ENCODE data around the gene ZFR. TPM values are rescaled to one million over a fixed set of nuclear protein-coding genes. Genes with fewer than 3 reads are reported as not detected.

ZFR gene
- total and polyA plus RNA-seq, 4 donors = 17.5 to 44.5 (median 30.8) TPM

DNA sequence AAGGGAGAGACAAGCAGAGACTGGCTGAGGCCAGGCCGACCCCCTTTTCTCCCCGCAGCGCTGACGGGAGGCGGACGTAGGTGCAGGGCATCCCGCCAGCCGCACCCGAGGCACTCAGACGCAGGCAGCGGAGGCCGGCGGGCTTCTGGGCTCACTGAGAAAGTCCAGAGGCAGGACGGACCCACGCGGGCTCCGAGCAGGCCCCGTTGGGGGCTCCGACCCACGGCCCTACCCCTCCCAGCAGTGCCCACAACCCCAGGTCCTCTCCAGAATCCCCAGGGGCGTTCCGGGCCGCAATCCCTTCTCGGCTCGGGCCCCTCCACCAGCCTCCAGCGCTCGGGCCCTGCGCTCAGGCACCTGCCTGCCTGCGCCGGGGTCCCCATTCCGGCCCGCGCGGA, 132.3 kb downstream of the ZFR start:
- H3K27me3 ChIP-seq (ENCODE audit: control insufficient read depth in 4 of 4, insufficient read depth in 4 of 4, low read length in 3 of 4) = no peaks in the 10 kb centered on the region
- peaks cover 1 to 28% (median 19%) of the 10 kb centered on the region in 4 donors for H3K4me1 ChIP-seq (ENCODE audit: control insufficient read depth in 4 of 4, insufficient read depth in 4 of 4, low read length in 3 of 4)
- H3K9me3 ChIP-seq (ENCODE audit: control insufficient read depth in 4 of 4, low read length in 3 of 4) = no peaks in the 10 kb centered on the region
- WGBS = 1% methylated on average over 34 of the region's 34 CpGs
- peak overlapping the region; percentile 75 to 89 for H3K9ac ChIP-seq (ENCODE audit: low read depth in 1 of 2, low read length in 2 of 2)
- H3K4me3 ChIP-seq (ENCODE audit: low read depth in 1 of 3, low read length in 3 of 3) = peak overlapping the region; percentile 66 to 95 (median 76)
- peak overlapping the region; percentile 87 to 93 for H3K27ac ChIP-seq (ENCODE audit: low read depth in 1 of 2, low read length in 2 of 2)
- TF ChIP-seq HNF4G (IDR thresholded peaks at IDR 0.05) (no peak), TAF1 (conservative IDR thresholded peaks at IDR 0.05) (peak; percentile 22)
- TF ChIP-seq, protein P1, sequence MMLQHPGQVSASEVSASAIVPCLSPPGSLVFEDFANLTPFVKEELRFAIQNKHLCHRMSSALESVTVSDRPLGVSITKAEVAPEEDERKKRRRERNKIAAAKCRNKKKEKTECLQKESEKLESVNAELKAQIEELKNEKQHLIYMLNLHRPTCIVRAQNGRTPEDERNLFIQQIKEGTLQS (IDR thresholded peaks at IDR 0.05) = no peak
- DNase-seq (ENCODE audit: low spot score) = peak; percentile 79
- H3K36me3 ChIP-seq (ENCODE audit: control insufficient read depth in 4 of 4, insufficient read depth in 3 of 4, low read depth in 1 of 4, low read length in 3 of 4) = no peaks in the 10 kb centered on the region

DNA sequence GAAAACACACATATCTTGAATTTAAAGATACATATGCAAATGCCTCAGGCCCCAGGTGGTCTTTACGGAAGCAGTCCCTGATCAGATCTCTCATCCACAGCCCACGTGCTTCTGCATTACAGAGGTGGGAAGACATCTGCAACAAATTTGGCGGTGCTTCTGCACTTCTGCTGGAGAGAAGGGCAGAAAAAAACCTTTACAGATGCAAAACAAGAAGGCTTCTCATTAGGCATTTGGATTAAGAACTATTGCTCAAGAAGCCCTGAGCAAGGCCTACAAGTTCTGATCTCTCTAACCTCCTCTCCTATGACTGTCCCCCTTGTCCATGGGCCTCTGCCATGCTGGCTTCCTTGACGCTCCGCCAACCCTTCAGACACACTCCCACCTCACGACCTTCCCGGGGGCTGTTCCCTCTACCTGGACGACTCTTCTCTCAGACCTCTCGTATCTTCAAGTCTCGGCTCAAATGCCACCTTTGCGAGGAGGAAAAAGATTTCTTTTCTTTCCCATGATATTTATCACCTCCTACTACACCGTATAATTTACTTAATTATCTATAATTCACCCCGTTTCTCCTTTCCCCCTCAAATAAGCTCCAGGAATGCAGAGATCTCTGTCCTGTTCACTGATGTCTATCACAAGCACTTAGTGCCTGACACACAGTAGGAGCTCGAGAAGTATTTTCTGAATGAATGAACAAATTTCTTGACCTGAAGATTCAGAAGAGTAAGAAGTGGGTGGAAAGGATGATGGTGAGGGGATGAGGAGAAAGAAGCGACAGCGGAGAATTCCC, 132.9 kb downstream of the ZFR start:
- peak overlapping the region; percentile 75 to 89 for H3K9ac ChIP-seq (ENCODE audit: low read depth in 1 of 2, low read length in 2 of 2)
- H3K9me3 ChIP-seq (ENCODE audit: control insufficient read depth in 4 of 4, low read length in 3 of 4) = no peaks in the 10 kb centered on the region
- WGBS = 46% methylated on average over 16 of the region's 16 CpGs
- H3K27me3 ChIP-seq (ENCODE audit: control insufficient read depth in 4 of 4, insufficient read depth in 4 of 4, low read length in 3 of 4) = no peaks in the 10 kb centered on the region
- no peaks in the 10 kb centered on the region for H3K36me3 ChIP-seq (ENCODE audit: control insufficient read depth in 4 of 4, insufficient read depth in 3 of 4, low read depth in 1 of 4, low read length in 3 of 4)
- H3K4me3 ChIP-seq (ENCODE audit: low read depth in 1 of 3, low read length in 3 of 3) = peak overlapping the region; percentile 66 to 95 (median 76)
- TF ChIP-seq JUND (IDR thresholded peaks at IDR 0.05) (no peak), SP1 (IDR thresholded peaks at IDR 0.05) (no peak), RXRA (IDR thresholded peaks at IDR 0.05) (no peak), GABPA (IDR thresholded peaks at IDR 0.05 in 1 of 2, conservative IDR thresholded peaks at IDR 0.05 in 1 of 2) (no peak), TAF1 (conservative IDR thresholded peaks at IDR 0.05) (no peak), FOXA1 (IDR thresholded peaks at IDR 0.05) (no peak), FOXA2 (IDR thresholded peaks at IDR 0.05) (no peak), NR2F2 (IDR thresholded peaks at IDR 0.05) (no peak), HNF4G (IDR thresholded peaks at IDR 0.05) (no peak), YY1 (IDR thresholded peaks at IDR 0.05) (no peak), RAD21 (IDR thresholded peaks at IDR 0.05) (no peak), HNF4A (conservative IDR thresholded peaks at IDR 0.05) (no peak), EGR1 (IDR thresholded peaks at IDR 0.05; ENCODE audit: low read depth in 2 of 2) (no peak)
- TF ChIP-seq, protein P2, sequence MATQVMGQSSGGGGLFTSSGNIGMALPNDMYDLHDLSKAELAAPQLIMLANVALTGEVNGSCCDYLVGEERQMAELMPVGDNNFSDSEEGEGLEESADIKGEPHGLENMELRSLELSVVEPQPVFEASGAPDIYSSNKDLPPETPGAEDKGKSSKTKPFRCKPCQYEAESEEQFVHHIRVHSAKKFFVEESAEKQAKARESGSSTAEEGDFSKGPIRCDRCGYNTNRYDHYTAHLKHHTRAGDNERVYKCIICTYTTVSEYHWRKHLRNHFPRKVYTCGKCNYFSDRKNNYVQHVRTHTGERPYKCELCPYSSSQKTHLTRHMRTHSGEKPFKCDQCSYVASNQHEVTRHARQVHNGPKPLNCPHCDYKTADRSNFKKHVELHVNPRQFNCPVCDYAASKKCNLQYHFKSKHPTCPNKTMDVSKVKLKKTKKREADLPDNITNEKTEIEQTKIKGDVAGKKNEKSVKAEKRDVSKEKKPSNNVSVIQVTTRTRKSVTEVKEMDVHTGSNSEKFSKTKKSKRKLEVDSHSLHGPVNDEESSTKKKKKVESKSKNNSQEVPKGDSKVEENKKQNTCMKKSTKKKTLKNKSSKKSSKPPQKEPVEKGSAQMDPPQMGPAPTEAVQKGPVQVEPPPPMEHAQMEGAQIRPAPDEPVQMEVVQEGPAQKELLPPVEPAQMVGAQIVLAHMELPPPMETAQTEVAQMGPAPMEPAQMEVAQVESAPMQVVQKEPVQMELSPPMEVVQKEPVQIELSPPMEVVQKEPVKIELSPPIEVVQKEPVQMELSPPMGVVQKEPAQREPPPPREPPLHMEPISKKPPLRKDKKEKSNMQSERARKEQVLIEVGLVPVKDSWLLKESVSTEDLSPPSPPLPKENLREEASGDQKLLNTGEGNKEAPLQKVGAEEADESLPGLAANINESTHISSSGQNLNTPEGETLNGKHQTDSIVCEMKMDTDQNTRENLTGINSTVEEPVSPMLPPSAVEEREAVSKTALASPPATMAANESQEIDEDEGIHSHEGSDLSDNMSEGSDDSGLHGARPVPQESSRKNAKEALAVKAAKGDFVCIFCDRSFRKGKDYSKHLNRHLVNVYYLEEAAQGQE (IDR thresholded peaks at IDR 0.05) = no peak
- TF ChIP-seq, protein P3, sequence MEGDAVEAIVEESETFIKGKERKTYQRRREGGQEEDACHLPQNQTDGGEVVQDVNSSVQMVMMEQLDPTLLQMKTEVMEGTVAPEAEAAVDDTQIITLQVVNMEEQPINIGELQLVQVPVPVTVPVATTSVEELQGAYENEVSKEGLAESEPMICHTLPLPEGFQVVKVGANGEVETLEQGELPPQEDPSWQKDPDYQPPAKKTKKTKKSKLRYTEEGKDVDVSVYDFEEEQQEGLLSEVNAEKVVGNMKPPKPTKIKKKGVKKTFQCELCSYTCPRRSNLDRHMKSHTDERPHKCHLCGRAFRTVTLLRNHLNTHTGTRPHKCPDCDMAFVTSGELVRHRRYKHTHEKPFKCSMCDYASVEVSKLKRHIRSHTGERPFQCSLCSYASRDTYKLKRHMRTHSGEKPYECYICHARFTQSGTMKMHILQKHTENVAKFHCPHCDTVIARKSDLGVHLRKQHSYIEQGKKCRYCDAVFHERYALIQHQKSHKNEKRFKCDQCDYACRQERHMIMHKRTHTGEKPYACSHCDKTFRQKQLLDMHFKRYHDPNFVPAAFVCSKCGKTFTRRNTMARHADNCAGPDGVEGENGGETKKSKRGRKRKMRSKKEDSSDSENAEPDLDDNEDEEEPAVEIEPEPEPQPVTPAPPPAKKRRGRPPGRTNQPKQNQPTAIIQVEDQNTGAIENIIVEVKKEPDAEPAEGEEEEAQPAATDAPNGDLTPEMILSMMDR (IDR thresholded peaks at IDR 0.05; ENCODE audit: low read depth, low read length, missing input control) = no peak
- TF ChIP-seq, protein P4, sequence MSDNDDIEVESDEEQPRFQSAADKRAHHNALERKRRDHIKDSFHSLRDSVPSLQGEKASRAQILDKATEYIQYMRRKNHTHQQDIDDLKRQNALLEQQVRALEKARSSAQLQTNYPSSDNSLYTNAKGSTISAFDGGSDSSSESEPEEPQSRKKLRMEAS (IDR thresholded peaks at IDR 0.05) = no peak
- TF ChIP-seq, protein P5, sequence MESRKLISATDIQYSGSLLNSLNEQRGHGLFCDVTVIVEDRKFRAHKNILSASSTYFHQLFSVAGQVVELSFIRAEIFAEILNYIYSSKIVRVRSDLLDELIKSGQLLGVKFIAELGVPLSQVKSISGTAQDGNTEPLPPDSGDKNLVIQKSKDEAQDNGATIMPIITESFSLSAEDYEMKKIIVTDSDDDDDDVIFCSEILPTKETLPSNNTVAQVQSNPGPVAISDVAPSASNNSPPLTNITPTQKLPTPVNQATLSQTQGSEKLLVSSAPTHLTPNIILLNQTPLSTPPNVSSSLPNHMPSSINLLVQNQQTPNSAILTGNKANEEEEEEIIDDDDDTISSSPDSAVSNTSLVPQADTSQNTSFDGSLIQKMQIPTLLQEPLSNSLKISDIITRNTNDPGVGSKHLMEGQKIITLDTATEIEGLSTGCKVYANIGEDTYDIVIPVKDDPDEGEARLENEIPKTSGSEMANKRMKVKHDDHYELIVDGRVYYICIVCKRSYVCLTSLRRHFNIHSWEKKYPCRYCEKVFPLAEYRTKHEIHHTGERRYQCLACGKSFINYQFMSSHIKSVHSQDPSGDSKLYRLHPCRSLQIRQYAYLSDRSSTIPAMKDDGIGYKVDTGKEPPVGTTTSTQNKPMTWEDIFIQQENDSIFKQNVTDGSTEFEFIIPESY (IDR thresholded peaks at IDR 0.05) = no peak
- TF ChIP-seq, protein P1 (IDR thresholded peaks at IDR 0.05) = no peak
- H3K4me1 ChIP-seq (ENCODE audit: control insufficient read depth in 4 of 4, insufficient read depth in 4 of 4, low read length in 3 of 4) = peaks cover 2 to 31% (median 24%) of the 10 kb centered on the region in 4 donors
- no peak for DNase-seq (ENCODE audit: low spot score)
- H3K27ac ChIP-seq (ENCODE audit: low read depth in 1 of 2, low read length in 2 of 2) = peak overlapping the region; percentile 87 to 93
